Renal pelvis (tissue), 4 donors: ENCODE results near the gene LARP4B. TPM values are rescaled to one million over a fixed set of nuclear protein-coding genes. Genes with fewer than 3 reads are reported as not detected.
"Not testable (repeated sequence)": the region's sequence is repeated elsewhere in the genome, so short reads cannot be mapped to it uniquely, and the experiment has no call there.

Experiments
- DNase-seq: peaks from one replicate; pipeline ENCODE4 v3.0.0-alpha.2; 2013
- polyA plus RNA-seq, 3 donors: library from polyadenylated mRNA; unstranded; fragments of 120-200 nt; gene quantifications; one replicate each; pipeline ENCODE4 v1.2.1, GENCODE V29; 2013; ENCODE audit not compliant: insufficient read length in 3 of 3

Gene LARP4B
- polyA plus RNA-seq, 3 donors: 41.9 to 56.3 (median 52.6) TPM

DNA sequence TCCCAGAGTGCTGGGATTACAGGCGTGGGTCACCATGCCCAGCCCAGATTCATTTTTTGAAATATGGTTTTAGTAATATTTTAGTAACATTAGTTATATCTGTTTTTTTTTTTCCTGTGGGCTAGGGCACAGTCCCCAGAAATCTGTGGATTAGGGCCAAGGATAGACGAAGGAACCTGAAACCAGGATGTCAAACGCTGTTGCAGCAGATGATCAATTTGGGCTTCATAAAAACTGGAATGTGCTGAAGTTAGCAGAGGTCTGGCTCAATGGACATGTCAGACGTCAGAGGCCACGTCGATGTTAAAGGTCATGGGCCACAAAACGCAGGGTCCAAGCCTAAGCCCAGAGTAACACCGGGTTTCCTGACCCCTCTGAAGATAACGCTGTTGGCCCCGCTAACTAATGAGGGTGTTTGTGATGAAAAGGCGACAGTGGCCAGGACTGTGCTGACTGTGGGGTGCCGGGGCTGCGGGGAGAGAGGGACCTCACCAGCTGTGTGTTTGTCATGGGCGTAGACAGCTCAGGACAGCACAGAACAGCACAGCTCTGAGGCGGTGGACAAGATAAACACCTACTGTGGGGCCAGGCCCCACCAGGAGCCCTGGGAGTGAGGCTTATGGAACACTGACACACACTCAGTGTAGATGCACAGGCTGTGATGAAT, 32.9 kb upstream of the LARP4B start:
- DNase-seq: no peak

DNA sequence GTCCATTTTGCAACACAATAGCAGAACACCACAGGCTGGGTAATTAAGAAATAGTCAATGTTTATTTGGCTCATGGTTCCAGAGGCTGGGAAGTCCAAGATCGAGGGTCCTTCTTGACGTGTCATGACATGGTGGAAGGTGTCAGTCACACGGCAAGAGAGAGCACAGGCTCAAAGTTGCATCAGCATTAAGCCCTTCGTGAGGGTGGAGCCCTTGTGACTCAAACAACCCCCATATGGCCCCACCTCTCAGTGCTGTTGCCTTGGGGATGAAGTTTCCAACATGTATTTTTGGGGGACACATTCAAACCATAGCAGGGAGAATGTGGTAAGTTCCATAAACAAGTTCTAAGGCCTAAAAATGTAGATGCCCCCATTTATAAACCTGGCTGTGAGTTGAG, 32.1 kb upstream of the LARP4B start:
- no peak for DNase-seq

DNA sequence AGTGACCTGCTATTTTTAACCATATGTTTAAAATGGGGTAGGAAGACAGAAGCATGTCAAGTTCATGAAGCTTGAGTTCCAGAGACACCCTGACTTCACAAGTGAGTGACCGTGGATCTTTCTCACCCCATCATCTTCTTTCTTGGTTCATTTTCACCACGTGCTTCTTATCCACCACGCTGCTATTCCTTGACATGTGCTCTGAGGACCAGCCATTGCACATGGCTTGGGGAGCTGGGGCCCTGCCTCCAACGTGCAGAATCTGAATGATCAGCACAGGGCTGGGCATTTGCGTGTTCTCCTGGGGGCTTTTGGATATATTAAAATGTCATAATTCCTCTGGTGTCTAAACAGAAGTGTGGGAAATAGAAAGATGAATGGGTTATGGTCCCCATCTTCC, 31.7 kb upstream of the LARP4B start:
- DNase-seq: no peak

DNA sequence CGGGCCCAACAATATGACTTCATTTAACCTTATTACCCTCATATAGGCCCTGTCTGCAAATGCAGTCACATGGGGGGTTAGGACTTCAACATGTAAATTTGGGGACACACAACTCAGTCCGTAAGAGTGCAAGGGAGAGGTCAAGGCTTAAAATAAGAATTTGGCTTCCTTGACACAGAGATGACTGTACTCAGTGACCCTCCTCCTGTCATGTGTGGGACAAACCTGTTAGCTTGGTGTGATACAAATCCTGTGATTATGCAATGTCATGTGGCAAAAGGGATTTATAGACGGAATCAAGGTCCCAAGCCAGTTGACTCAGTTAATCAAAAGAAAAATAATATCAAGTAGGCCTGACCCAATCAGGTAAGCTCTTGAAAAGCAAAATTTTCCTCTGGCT, 30.8 kb upstream of the LARP4B start:
- no peak for DNase-seq

DNA sequence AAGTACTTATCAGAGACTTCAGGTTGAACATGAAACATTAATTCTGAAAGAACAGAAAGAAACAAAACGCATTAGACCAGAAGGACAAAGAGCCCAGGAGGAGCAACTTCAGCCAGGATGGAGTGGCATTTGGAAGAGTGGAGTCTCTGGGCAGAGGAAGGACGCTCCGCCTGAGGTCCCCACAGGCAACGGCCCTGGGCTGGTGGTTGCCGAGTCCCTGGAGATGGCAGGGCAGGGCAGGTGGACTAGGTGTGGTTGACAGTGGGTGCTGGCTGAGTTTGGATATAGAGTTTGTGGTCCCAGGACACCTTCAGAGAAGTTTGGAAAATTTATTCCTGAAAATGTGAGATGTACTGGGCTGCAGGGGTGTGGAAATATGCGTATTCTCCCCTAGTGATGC, 27.4 kb upstream of the LARP4B start:
- no peak for DNase-seq

DNA sequence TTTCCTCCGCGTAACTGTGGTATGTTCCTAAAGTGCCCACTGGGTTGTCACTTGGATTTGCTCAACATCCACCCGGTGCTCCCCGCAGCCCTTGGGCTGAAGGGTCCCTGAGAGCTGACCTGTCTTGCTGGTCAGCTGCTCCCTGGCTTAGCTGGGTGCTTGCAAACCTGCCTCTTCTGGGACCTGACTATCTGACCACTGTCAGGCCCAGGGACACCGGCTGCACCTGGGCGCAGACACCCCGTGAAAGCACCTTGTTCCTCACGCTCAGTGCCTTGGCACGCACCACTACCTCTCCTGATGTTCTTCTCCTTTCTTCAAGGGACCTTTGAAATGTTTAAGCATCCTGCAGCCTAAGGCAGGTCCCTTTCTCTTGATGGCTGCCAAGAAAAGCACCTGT, 26.6 kb upstream of the LARP4B start:
- no peak for DNase-seq

DNA sequence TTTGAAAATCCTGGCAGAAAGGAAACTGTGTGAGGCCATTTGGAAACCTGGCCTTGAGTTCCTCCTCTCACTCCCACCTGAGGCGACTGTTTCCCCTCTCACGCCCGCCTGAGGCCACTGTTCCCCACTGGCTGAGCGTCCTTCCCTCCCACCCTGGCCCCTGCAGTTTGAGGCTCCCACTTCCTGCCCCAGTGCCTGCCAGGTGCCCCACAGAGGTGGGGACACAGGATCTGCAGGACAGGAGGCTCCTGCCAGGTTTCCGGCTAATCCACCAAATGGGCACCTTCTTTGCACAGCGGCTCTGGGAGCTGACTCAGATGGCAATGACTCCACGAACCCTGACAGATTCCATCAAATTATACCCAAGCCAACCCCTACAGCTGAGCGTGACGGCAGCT, 24.3 kb upstream of the LARP4B start:
- DNase-seq: no peak

DNA sequence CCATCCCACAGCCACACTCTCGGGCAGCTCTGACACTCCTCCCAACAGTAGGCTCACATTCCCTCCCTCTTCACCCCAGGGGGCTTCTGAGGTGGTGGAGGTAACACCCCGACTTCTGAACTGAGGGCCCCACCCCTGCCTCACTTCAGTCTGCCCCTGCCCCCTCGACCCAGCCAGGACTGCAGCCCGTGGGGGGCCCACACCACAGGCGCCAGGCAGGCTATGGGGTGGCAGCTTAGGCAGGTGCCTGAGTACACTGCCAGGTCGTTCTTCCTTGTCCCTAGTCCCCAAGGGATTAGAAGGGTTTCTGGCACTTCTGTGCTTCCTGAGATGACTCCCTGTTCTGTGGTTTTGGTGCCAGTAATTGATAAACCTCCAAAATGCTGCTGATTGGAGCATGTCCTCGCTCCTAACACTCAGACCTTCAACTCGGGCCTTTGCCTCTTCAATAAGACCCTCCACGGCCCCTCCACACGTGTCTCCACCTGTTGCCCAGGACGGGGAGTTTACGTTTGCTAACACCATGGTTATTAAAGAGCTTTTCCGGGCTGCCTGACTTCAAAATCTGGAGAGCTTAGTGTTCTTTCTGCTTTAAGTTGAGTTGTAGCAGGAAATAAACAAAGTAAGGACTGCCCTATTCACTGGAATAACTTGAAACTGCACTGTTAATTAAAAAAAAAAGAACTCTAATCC, 23.8 kb upstream of the LARP4B start:
- DNase-seq: no peak

DNA sequence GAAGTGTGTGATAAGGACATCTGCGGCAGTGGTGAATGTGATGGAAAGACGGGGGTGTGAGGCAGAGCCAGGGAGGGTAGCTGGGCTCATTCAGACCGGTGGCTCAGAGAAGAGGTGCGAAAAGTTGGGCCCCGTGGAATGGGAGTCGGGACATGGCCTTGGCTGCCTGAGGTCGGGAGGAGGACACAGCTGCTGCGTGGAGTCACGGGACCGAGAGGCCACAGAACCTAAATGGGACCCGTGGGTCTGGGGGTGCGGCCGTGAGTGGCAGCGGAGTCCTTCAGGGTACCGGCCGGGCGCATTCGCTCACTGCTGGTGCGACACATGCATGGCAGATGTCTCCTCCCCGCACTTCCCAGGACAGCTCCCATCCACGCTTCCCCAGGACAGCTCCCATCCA, 22.9 kb upstream of the LARP4B start:
- no peak for DNase-seq

DNA sequence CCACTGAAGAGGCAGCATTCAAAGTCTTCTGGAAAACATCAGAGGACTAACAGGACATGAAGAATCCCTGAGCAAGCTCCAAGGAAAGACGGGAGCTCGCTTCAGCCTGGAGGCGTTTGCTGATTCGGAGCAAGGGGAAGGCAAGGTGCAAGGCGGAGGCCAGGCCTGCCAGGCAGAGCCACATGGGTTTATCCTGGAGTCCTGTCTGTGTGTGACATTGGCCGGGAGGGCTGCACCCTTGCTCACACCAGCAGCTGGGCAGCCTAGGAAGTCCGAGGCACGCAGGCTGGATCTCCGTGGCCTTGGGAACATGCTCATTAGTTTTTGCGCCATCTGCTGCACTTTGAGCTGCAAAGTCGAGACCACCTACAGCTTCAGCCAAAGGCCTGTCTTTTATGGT, 22.3 kb upstream of the LARP4B start:
- DNase-seq: no peak

DNA sequence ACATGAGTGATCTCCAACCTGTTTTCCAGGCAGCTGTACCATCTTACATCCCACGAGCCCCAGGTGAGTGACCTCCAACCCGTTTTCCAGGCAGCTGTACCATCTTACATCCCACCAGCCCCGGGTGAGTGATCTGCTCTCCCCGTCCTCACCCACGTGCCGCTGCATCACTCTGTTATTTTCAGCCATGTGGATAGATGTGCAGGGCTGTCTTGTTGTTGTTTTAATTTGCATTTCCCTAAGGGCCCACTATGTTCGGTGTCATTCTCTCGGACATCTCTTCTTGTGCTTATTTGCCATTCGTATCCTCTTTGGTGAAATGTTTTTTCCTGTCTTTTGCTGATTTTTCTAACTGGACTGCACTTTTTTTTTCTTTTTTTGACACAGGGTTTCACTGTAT, 17.9 kb upstream of the LARP4B start:
- DNase-seq: no peak

DNA sequence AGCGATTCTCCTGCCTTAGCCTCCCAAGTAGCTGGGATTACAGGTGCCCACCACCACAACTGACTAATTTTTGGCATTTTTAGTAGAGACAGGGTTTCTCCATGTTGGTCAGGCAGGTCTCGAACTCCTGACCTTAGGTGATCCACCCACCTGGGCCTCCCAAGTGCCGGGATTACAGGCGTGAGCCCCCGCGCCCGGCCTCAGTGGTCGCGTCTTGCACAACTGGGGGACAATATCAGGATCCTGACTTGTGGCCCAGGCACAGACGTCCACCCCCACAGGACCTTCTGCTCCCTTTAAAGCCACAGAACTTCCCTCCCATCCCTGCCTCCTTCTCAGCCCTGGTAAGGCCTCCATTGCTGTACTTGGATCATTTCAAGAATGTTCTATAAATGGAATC, 16.8 kb upstream of the LARP4B start:
- DNase-seq: no peak

DNA sequence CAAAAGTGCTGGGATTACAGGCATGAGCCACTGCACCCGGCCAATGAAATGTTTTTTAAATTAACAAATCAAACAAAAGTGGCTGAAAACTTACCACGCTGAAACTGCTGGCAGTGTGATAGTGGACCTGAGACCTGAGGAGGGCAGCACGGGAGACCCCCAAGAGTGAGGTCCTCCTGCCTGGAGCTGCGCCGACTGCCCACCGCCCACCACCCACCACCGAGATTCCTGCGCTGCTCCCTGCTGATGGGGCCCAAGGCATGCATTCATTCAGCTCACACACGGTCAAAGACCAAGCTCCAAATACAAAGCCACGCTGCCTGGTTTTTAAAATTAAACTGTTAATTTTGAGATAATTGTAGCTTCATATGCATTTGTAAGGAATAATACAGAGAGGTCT, 16.4 kb upstream of the LARP4B start:
- DNase-seq: no peak

DNA sequence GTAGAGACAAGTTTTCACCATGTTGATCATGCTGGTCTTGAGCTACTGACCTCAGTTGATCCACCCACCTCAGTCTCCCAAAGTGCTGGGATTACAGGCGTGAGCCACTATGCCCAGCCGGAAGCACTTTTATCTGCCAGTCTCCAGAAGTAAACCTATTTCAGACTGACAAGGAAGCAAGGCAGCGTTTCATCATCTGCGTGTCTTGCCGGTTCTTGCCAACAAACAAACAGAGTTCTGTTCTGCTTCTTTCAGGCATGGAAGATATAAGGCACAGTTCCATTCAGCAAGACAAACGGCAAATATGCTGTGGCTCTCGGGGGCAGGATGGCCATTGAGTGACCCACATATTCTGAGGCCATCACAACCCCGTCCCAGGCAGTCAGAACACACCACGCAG, 15.5 kb upstream of the LARP4B start:
- DNase-seq: no peak

DNA sequence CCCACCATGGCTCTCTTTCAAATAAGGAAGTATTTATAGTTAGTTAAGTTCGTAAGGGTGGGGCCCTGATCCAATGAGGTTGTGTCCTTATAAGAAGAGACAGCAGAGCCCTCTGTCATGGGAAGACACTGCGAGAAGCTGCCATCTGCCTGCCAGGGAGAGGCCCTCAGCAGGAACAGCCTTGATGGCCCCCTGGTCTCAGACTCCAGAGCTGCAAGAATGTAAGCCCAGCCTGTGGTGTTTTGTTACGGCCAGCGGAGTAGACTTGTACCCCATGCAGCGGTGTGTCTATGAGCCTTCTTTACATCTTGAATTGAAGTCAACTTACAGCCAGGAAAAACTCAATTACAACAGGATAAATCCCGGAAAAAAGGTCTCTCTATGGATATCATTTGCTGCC, 14.3 kb upstream of the LARP4B start:
- no peak for DNase-seq

DNA sequence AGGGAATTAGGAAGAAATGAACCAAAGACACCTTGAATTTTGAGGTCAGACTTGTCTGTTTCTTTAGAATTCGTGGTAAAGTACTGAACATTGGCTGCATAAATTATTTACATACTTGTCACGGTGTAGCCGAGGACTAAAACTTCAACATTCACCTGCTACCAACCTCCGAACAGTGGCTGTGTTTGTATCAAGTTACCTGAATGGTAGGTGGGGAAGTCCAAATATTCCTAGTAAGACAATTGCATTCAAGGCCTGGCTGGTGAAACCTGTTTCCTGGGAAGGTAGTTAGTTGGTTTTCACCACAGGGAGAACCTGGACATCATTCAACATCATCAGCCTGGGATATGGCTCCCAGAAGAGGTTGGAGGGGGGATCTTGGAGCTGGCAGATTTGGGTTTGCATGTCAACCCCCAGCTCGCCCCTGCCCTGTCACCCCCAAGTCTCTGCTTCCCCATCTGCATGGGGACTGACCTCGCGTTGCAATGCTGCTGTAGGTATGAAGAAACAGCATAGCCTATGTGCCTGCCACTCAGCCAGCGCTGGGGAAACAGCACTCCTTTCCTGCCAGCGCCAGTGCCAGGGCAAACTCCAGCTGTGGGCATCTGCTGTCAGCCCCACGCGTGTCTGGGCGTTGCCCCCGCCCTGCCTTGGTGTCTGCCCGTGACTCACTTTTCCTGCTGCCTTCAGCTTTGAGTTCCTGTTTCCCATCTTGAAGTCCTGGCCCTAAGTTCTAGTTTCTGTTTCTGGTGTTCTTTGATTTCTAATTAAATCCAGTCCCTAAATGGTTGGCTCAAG, 12.7 kb upstream of the LARP4B start:
- DNase-seq: no peak

DNA sequence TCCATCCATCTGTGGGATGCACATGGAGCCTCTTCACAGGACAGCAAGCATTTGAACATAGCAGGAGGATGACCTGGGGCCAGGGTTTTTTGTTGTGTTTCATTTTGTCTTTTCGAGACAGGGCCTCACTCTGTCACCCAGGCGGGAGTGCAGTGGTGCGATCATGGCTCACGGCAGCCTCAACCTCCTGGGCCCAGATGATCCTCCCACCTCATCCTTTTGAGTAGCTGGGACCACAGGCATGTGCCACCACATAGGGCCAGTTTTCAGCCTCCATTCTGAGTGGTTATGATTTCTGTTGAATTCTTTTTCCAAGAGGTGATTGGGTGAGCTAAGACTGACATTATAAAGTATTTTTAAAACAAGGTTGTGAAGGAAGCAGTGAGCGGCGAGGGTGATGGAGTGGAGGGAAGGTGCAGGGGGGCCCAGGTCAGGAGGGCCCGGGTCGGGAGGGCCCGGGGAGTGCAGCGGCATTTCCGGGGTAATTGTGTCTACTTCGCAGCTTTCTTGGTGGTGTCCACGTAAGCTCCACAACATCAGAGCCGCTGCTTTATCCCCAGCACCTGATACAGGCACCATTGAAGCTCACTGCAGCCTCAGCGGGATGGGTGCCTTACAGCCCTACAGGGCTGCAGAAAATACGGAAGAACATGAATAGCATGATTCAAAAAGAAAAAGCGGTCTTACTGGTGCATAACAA, 12.0 kb upstream of the LARP4B start:
- no peak for DNase-seq

DNA sequence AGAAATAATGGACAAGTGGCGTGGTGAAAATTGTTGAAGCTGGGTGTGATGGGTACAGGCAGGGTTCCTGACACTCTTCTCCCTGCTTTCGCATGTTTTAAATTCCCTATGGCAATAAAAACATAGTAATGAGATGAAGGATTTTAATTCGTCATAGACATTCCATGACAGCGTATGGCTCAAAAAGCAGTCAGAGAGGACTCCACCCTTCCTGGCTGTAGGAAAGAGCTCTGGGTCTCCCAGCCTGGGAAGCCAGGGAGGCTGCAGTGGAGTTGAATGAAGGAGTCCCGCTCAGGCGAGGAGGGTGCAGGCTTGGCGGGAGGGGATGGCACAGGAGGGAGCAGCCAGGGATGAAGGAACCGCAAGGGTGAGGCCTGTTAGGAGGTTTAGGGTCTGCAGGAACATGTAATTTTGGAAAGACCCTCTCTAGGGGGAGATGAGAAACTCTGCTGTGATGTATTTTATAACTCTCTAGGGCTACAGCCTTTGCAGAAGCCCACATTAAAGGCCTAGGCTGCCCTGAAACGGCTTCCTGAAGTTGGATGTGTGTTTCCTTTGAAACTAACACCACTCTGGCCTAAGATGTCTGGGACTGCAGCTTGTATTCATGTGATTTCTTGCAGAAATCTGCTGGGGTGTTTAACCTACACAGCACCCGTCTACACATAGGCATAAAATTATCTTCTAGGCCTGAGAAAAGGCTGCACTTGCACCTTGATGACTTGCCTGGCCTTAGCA, 7.6 kb upstream of the LARP4B start:
- DNase-seq: no peak

DNA sequence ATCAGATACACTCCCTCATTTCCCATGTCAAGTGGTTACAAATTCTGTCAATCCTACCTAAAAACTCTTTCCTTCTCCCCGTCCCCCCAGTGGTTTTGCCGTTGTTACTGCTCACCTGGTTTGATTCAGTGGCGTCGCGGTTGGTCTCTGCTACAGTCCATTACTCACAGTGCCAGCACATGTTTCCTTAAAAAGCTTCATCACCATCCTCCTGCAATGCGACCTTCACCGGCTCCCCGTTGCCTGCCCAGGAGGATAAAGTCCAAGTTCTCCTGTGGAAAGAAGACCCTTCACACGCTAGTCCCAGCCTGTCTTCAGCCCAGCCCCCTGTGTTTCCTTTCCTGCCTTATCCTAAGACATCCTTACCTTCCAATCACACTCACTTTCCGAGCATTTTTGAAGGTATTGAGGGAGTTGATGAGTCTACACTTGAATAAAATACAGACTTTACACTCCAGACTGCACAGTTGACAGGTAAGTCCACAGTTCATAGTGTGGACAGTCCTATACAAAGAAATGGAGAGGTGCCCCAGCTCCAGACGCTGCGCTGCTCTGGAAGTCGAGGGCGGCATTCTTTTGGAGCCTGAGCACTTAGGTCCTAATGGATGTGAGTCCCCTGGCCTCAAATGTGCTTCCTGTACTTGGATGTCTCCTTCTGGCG, 3.4 kb upstream of the LARP4B start:
- no peak for DNase-seq

DNA sequence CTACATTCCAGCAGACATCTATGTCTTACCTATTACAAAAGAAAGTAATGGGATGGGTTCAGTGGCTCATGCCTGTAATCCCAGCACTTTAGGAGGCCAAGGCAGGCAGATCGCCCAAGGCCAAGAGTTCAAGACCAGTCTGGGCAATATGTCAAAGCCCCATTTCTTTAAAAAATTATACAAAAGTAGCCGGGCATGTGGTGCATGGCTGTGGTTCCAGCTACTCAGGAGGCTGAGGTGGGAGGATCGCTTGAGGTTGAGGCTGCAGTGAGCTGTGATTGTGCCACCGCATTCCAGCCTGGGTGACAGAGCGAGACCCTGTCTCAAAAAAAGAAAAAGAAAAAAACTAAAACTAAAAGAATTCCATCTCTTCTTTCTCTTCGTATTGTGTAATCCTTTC, 2.7 kb upstream of the LARP4B start:
- not testable (repeated sequence) for DNase-seq

DNA sequence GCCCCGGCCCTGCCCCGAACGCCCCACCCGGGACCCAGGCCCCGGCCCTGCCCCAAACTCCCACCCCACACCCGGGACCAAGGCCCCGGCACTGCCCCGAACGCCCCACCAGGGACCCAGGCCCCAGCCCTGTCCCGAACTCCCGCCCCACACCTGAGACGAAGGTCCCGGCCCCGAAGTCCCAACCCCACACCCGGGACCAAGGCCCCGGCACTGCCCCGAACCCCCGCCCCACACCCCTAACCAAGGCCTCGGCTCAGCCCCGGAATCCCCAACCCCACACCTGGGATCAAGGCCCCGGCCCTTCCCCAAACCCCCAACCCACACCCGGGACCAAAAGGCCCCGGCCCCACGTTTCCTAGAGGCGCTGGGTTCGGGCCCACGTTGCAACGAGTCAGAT, 1.1 kb upstream of the LARP4B start:
- DNase-seq: no peak
